ENCODE measurements around the gene TMEM39B. TPM values are rescaled to one million over a fixed set of nuclear protein-coding genes. Genes with fewer than 3 reads are reported as not detected.
"Not testable (repeated sequence)": the region's sequence is repeated elsewhere in the genome, so short reads cannot be mapped to it uniquely, and the experiment has no call there.

Gene TMEM39B
- total and polyA plus RNA-seq, 8 donors, result 5.1 to 11.8 (median 6.2) TPM

DNA sequence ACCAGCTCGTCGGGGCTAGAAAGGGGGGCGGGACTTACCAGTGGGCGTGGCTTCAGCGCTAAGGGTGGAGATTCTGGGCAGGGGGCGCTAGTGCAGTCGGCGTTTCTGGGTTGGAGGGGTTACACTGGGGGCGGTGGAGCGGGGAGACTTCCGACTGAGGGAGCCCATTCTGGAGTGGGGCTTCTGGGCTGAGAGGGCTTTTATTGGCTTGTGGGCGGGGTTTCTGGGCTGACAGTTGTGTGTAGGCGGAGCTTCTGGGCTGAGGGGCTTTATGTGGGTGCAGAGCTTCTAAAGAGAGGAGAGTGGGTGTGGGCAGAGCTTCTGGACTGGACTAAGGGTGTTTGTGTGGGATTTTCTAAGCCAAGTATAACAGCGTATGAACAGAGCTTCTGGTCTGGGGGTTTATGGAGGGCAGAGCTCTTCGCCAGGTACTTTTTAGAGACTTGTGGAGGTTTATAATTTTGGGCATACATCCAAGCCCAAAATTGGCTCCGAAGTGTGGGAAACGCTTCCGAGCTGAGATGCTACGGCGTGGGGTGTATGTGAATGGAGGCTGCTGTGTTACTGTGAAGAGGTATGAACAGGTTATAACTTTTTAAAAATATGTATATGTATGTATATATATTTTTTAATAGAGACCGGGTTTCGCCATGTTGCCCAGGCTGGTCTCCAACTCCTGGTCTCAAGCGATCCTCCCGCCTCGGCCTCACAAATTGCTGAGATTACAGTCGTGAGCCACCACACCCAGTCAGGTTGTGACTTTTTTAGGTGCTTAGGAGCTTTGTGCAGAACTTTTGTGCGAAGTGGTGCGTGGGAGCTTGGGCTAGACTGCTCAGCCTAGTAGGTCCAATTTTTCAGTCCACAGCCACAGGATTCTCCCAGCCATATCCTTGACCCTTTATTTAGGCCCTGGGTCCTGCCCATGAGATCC lies 825 bp downstream of the TMEM39B start:
- no peak for FAIRE-seq
- Histone ChIP-seq H3K27ac (peak overlapping the region; percentile 29 to 91 (median 68)), H3K9me3 (no peaks in the 10 kb centered on the region), H3K27me3 (no peaks in the 10 kb centered on the region), H3K4me3 (peak overlapping the region; percentile 67 to 85 (median 80)), H3K4me1 (peaks cover 0 to 10% (median 0%) of the 10 kb centered on the region in 3 donors), H3K36me3 (peaks cover 0 to 9% (median 0%) of the 10 kb centered on the region in 3 donors)
- no peak for ATAC-seq
- WGBS, 2 donors, result 31 to 33% methylated on average over 28 of the region's 28 CpGs
- intact Hi-C loops (cut with DNase I), result no loop called here
- TF ChIP-seq, protein P1, sequence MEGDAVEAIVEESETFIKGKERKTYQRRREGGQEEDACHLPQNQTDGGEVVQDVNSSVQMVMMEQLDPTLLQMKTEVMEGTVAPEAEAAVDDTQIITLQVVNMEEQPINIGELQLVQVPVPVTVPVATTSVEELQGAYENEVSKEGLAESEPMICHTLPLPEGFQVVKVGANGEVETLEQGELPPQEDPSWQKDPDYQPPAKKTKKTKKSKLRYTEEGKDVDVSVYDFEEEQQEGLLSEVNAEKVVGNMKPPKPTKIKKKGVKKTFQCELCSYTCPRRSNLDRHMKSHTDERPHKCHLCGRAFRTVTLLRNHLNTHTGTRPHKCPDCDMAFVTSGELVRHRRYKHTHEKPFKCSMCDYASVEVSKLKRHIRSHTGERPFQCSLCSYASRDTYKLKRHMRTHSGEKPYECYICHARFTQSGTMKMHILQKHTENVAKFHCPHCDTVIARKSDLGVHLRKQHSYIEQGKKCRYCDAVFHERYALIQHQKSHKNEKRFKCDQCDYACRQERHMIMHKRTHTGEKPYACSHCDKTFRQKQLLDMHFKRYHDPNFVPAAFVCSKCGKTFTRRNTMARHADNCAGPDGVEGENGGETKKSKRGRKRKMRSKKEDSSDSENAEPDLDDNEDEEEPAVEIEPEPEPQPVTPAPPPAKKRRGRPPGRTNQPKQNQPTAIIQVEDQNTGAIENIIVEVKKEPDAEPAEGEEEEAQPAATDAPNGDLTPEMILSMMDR (IDR thresholded peaks at IDR 0.05), result no peak
- no peak for DNase-seq

DNA sequence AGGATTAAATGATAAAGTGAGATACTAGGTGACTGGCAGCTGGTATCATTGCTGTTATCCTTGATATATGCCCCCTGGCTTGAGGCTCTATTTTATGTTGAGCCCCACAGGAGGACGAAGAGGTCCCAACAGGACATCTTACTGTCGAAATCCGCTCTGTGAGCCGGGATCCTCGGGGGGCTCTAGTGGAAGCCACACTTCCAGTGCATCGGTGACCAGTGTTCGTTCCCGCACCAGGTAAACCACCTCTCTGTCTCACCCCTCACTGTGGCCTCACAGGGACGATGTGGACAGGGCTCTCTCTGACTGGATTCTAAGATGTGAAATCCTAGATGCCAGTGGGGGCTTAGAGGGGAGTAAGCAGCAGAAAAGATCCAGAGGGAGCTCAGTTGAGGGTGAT lies 2.1 kb downstream of the TMEM39B start:
- Histone ChIP-seq H3K4me3 (no peak overlapping the region), H3K4me1 (peaks cover 0 to 10% (median 0%) of the 10 kb centered on the region in 3 donors), H3K27me3 (no peaks in the 10 kb centered on the region), H3K36me3 (peaks cover 0 to 13% (median 0%) of the 10 kb centered on the region in 3 donors), H3K9me3 (no peaks in the 10 kb centered on the region), H3K27ac (no peak overlapping the region)
- DNase-seq (no peak), FAIRE-seq (no peak), ATAC-seq (no peak)
- intact Hi-C loops (cut with DNase I), result no loop called here
- TF ChIP-seq, protein P1 (IDR thresholded peaks at IDR 0.05), result no peak
- 89 to 92% methylated on average over 9 of the region's 9 CpGs for WGBS, 2 donors

DNA sequence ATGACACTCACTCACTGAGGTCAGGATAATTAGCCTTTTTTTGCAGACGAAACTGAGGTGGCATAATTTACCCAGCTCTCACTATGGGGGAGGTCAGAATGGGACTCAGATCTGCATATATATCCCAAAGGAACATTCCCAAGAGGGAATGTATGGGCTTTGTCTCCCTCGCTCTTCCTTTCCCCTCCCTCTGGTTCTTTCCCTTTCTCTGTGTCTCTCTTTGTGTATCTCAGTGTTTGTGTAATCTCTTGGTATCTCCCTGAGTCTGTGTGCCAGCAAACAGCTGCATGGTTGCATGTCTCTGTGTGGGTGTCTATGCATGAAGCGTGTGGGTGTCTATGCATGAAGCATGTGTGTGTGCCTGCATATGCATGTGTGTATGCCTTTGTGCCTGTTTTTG lies 4.7 kb downstream of the TMEM39B start:
- Histone ChIP-seq H3K27me3 (no peaks in the 10 kb centered on the region), H3K9me3 (no peaks in the 10 kb centered on the region), H3K27ac (no peak overlapping the region), H3K4me1 (peaks cover 0 to 6% (median 0%) of the 10 kb centered on the region in 3 donors), H3K4me3 (no peak overlapping the region), H3K36me3 (peaks cover 0 to 13% (median 0%) of the 10 kb centered on the region in 3 donors)
- no peak for FAIRE-seq
- TF ChIP-seq, protein P1 (IDR thresholded peaks at IDR 0.05), result no peak
- ATAC-seq, result no peak
- intact Hi-C loops (cut with DNase I), result no loop called here
- WGBS, 2 donors, result 79 to 85% methylated on average over 3 of the region's 3 CpGs
- no peak for DNase-seq

DNA sequence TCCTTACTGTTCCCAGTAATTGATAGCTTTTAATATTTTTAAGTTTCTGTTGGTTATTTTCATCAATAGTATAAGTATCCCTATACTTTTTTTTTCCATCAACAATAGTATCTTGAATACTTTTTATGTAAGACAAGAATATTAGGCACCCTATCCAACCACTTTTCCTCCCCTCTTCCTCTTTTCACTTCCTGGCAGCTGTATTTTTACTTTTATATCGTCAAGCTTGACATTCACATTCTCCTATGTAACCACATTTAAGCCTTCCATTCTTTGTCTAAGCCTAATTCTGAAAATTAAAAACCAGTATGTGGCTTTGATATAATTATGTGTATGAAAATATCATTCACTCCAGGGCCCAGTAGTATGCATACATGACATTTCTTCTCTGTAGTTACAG lies 9.3 kb downstream of the TMEM39B start:
- 76 to 83% methylated on average over 1 of the region's 1 CpG for WGBS, 2 donors
- no peaks in the 10 kb centered on the region for H3K4me1 ChIP-seq
- FAIRE-seq (no peak), DNase-seq (no peak), ATAC-seq (no peak)
- H3K9me3 ChIP-seq, result no peaks in the 10 kb centered on the region
- TF ChIP-seq, protein P1 (IDR thresholded peaks at IDR 0.05), result no peak
- H3K27ac ChIP-seq, result no peak overlapping the region
- H3K4me3 ChIP-seq, result no peak overlapping the region
- H3K27me3 ChIP-seq, result no peaks in the 10 kb centered on the region
- peaks cover 0 to 9% (median 0%) of the 10 kb centered on the region in 3 donors for H3K36me3 ChIP-seq
- intact Hi-C loops (cut with DNase I), result no loop called here

DNA sequence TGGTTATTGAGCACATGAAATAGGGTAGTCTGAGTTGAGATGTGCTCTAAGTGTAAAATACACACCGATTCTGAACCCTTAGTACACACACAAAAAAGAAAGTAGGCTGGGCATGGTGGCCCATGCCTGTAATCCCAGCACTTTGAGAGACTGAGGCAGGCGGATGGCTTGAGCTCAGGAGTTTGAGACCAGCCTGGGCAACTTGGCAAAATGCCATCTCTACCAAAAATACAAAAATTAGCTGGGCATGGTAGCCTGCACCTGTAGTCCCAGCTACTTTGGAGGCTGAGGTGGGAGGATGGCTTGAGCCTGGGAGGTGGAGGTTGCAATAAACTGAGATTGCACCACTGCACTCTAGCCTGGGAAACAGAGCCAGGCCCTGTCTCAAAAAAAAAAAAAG lies 13.6 kb downstream of the TMEM39B start:
- H3K9me3 ChIP-seq; H3K36me3 ChIP-seq; H3K4me1 ChIP-seq; H3K27ac ChIP-seq; FAIRE-seq; H3K4me3 ChIP-seq; intact Hi-C loops (cut with DNase I); H3K27me3 ChIP-seq; DNase-seq; ATAC-seq: not testable (repeated sequence)
- WGBS, 2 donors, result 98 to 100% methylated on average over 2 of the region's 2 CpGs
